ENCODE measurements around the gene SPATA31C2.
A peak's percentile ranks its signal among the peaks of the same experiment; 100 is the strongest.

SPATA31C2 gene

DNA sequence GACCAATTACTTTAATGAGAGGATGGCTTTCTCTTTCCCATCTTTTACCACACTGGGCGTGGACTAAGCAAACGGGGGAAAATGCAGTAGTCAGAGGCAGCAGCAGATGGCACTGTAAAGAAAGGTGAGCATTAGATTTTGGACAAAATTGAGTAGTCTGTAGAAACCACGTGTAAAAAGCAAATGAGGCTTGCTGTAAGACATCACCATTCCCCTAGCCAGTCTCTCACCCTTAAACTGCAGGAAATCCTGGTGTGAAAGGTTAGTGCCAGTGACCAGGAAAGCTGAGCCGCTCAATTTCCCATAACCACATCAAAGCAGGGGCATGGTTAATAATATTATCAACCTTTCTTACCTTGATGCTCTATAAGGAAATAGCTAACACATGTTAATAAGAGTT is 31.8 kb downstream of the SPATA31C2 start:
- peak in 1 of 2 experiments; percentile 3 for DNase-seq
- no peak for TF ChIP-seq POLR2A (IDR thresholded peaks at IDR 0.05; ENCODE audit: low read length)

DNA sequence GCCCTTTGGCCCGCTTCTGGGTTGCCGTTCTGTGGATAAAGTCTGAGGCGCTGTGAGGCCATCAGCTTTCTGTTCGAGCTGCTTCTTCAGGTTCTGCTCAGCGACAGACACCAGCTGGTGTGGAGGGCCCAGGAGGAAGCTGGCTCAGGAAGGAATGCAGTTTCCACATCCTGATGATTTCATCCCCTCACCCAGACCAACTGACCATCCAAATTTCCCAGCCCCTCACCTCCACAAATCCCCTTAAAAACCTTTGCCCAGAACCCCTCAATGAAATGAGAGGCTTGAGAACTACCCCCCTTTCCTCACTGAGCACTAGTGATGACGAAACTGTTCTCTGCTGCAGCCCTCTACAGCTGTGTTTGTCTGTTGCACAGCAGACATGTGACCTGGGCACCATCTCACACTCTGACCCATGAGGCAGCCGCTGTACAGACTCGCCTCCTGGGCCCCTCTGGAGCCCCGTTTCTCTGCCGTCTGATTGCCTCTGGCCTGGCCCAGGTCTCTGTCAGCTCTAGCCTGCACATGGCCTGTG is 45.4 kb downstream of the SPATA31C2 start:
- TF ChIP-seq POLR2A (IDR thresholded peaks at IDR 0.05; ENCODE audit: low read length) (no peak), GATA1 (IDR thresholded peaks at IDR 0.05; ENCODE audit: low read depth, low read length) (no peak)
- DNase-seq = no peak

DNA sequence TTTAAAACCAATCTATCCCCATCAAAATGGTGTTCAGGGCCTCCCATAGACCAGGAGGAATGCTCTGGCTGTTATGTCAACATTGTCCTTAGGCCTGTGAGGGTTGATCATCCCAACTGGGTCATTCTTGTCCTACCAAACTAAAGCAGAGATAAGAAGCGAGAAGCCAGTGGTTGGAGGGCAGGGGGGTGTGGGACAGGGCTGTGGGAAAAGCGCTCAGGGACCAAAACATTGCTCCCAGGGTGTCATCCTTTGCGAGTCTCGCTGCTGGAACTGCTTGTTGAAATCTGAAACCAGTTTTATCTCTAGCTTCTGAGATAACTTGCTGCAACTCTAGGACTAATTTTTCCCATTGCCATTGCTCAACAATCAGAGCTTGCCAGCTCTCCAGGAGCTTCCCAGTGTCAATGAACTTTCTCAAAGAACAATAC is 48.1 kb downstream of the SPATA31C2 start:
- DNase-seq = no peak

DNA sequence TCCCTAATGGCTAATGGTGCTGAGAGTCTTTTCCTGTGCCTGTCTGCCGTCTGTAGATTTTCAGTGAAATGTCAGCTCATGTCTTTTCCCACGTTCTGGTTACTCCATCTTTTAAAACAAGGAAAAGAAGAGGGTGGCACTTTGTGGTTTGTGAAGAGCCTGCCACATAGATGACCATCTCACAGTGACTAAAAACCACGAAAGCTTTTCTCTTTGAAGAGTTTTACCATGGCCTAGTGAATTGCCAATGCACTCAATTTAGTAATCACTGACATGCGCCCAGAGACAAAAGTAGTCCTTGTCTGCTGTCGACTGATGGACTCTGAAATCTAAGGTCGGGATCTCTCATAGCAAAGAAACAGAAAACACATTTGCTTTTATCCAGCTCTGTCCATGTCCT is 50.4 kb downstream of the SPATA31C2 start:
- no peak for DNase-seq
- TF ChIP-seq POLR2A (IDR thresholded peaks at IDR 0.05; ENCODE audit: low read length) = no peak
- no peak for TF ChIP-seq GATA1 (IDR thresholded peaks at IDR 0.05; ENCODE audit: low read depth, low read length)

More for the DNA sequence above, 48.1 kb downstream of the SPATA31C2 start:
- TF ChIP-seq GATA1 (IDR thresholded peaks at IDR 0.05; ENCODE audit: low read depth, low read length) = no peak
- no peak for TF ChIP-seq POLR2A (IDR thresholded peaks at IDR 0.05; ENCODE audit: low read length)

- no peak for DNase-seq
- TF ChIP-seq POLR2A (IDR thresholded peaks at IDR 0.05; ENCODE audit: low read length) (no peak), GATA1 (IDR thresholded peaks at IDR 0.05; ENCODE audit: low read depth, low read length) (no peak)
Measured at GRCh38 chr9:88085476-88085875, 52.8 kb downstream of the SPATA31C2 start.

GRCh38 chr9:88084357-88085183 is 53.7 kb downstream of the SPATA31C2 start:
- DNase-seq = no peak
- TF ChIP-seq GATA1 (IDR thresholded peaks at IDR 0.05; ENCODE audit: low read depth, low read length) (no peak), POLR2A (IDR thresholded peaks at IDR 0.05; ENCODE audit: low read length) (no peak)
